WERI-Rb-1 (cell line): Measurements from ENCODE around the gene HTR3C.

ENCODE experiments used
- DNase-seq: peaks from one replicate; pipeline ENCODE4 v3.0.0-alpha.2; 2020
- H3K27ac ChIP-seq: fragments of 250-450 bp; sonication (Bioruptor Pico); 2 replicates; pipeline ENCODE4 v1.5.1; 2020; ENCODE audit warnings: mild to moderate bottlenecking, moderate library complexity
- H3K27me3 ChIP-seq: fragments of 250-450 bp; sonication (Bioruptor Pico); 2 replicates; pipeline ENCODE4 v1.5.1; 2021; ENCODE audit warnings: mild to moderate bottlenecking, low read depth, moderate library complexity; ENCODE audit not compliant: insufficient read depth, severe bottlenecking
- H3K36me3 ChIP-seq: fragments of 250-450 bp; sonication (Bioruptor Pico); 2 replicates; pipeline ENCODE4 v1.5.1; 2020; ENCODE audit warnings: mild to moderate bottlenecking, moderate library complexity
- H3K4me3 ChIP-seq: 2 replicates; pipeline ENCODE4 v1.5.1; 2011; ENCODE audit warnings: low read depth, mild to moderate bottlenecking, control low read depth, low read length
- H3K9me3 ChIP-seq: fragments of 250-450 bp; sonication (Bioruptor Pico); 2 replicates; pipeline ENCODE4 v1.5.1; 2021; ENCODE audit warnings: mild to moderate bottlenecking, moderate library complexity; ENCODE audit not compliant: severe bottlenecking
- CTCF ChIP-seq: IDR thresholded peaks from 2 replicates; pipeline ENCODE4 v1.5.1; 2011; ENCODE audit warnings: low read depth, mild to moderate bottlenecking, control low read depth, inconsistent platforms, low read length

Gene HTR3C

GRCh38 chr3:184011230-184011876 is 41.5 kb upstream of the HTR3C start:
- TF ChIP-seq CTCF = no peak
- Histone ChIP-seq H3K9me3 (no peaks in the 10 kb centered on the region), H3K27ac (no peak overlapping the region), H3K4me3 (no peak overlapping the region), H3K36me3 (peaks cover 20% of the 10 kb centered on the region), H3K27me3 (no peaks in the 10 kb centered on the region)
- no peak for DNase-seq

GRCh38 chr3:184011937-184012889 is 40.6 kb upstream of the HTR3C start:
- Histone ChIP-seq H3K36me3 (peaks cover 23% of the 10 kb centered on the region), H3K27me3 (no peaks in the 10 kb centered on the region), H3K4me3 (no peak overlapping the region), H3K27ac (no peak overlapping the region), H3K9me3 (no peaks in the 10 kb centered on the region)
- no peak for TF ChIP-seq CTCF
- DNase-seq = peak; percentile 15

- Histone ChIP-seq H3K27me3 (no peaks in the 10 kb centered on the region), H3K9me3 (no peaks in the 10 kb centered on the region), H3K36me3 (peaks cover 21% of the 10 kb centered on the region), H3K27ac (peak overlapping the region; percentile 60), H3K4me3 (peak overlapping the region; percentile 29; the same call in 1 of the 2 replicates)
- TF ChIP-seq CTCF = no peak
- DNase-seq = peak; percentile 88
These were observed 37.3 kb upstream of the HTR3C start for GRCh38 chr3:184015381-184016019.

- Histone ChIP-seq H3K36me3 (peaks cover 17% of the 10 kb centered on the region), H3K9me3 (no peaks in the 10 kb centered on the region), H3K27ac (no peak overlapping the region), H3K27me3 (no peaks in the 10 kb centered on the region), H3K4me3 (no peak overlapping the region)
- DNase-seq = peak; percentile 12
- no peak for TF ChIP-seq CTCF
These were observed 36.7 kb upstream of the HTR3C start for GRCh38 chr3:184016169-184016570.

GRCh38 chr3:184016811-184017671 is 35.8 kb upstream of the HTR3C start:
- H3K36me3 ChIP-seq = peaks cover 11% of the 10 kb centered on the region
- H3K9me3 ChIP-seq = no peaks in the 10 kb centered on the region
- H3K27ac ChIP-seq = peak overlapping the region; percentile 85
- no peaks in the 10 kb centered on the region for H3K27me3 ChIP-seq
- peak overlapping the region; percentile 86 for H3K4me3 ChIP-seq
- peak; percentile 62 for DNase-seq
- peak; percentile 89 for TF ChIP-seq CTCF
